Anterior cingulate cortex (tissue), 58 donors: Measurements from ENCODE around the gene ASAP2.

ENCODE experiments used
- DNase-seq, 58 donors: peaks; one replicate each; lab custom pipeline; 2025; lab: John Stamatoyannopoulos, UW

ASAP2 gene

DNA sequence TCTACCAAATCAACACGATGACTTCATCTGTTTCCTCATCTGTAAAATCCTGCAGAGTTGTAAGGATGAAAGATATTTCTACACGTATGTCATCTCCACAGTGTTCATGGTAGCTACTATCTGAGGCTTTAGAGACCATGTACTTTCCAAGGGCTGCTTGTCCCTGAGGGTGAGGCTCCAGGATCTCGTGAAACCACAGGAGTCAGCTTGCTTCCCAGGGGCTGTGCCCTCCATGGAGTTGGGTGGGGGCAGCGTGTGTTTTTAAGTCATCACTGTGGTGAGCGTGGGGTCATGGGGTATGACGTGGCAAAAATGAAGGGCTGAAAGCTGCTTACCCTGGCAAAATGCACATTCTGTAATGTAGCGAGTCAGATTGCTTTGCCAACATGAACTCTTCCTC lies 81.6 kb downstream of the ASAP2 start:
- no peak for DNase-seq

GRCh38 chr2:9288681-9289338 lies 82.2 kb downstream of the ASAP2 start:
- no peak for DNase-seq

- no peak for DNase-seq
Measured at GRCh38 chr2:9291331-9291730, 84.7 kb downstream of the ASAP2 start.

DNA sequence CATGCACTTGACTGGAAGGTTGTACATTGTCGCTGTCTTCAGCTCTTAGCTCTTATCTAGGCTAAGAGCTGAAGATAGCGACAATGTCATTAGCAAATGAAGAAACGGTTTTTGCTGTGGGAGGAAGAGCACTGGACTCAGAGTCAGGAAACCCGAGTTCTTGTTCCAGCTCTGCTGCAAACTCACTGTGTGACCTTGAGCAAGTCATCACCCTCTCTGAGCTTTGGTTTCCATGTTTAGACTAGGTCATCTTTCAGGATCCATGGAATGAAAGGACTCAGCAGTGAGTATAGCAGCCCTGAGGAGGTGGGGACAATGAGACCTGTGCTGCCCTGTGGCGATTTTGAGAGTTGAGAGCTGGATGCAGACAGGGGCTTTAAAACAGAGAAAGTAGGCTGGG lies 85.3 kb downstream of the ASAP2 start:
- DNase-seq: no peak

DNA sequence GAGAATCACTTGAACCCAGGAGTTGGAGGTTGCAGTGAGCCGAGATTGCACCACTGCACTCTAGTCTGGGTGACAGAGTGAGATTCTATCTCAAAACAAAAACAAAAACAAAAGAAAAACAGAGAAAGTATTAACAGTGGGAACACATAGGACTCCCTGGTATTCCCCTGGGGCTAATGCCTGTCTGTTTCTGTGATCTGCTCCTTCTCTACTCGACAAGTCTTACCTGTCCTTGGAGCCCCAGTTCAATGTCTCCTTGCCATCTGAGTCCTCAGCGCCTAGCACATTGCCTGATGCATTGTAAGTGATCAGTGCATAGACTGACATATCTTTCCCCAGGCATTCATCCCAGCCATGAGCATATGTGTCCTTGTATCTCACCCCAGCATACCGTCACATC lies 85.8 kb downstream of the ASAP2 start:
- DNase-seq: no peak

DNA sequence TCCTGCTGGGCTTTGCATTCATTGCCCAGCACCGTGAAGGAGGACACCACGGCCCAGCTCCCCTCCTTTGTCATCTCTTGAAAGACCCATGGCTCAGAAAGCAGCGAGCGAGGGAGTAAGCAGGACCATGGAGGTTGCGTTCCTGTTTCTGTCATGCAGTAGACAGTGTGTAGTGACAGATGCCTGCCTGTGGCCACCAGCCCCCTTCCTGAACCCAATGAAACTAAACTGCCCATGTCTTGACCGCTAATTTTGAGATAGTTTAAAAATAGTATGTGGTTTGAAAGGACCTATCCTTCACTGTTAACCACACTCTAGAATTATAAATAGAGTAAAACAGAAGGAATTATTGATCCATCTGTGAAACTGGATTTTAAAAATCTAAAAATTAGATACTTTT lies 88.2 kb downstream of the ASAP2 start:
- no peak for DNase-seq

DNA sequence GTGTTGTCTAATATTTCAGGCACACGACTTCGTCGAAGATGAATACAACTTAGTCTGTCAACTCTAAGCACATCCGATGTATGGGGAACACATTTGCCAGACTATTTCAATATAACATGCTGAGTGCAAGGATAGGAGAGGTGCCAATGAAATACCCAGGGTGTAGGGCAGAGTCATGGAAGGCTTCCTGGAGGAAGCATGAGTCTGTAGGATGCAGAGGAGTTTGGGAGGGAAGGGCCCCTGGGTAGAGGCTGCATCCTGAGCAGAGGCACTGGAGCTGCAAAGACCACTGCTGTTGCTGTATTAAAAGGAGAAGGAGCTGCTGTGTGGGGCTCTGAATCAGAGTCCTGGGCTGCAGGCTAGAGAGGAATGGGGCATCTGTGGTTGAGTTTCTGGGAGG lies 89.9 kb downstream of the ASAP2 start:
- DNase-seq: no peak

- DNase-seq: peak in 3 of 58 donors; percentile 16 to 33 (median 31)
Measured at GRCh38 chr2:9297156-9297555, 90.5 kb downstream of the ASAP2 start.

DNA sequence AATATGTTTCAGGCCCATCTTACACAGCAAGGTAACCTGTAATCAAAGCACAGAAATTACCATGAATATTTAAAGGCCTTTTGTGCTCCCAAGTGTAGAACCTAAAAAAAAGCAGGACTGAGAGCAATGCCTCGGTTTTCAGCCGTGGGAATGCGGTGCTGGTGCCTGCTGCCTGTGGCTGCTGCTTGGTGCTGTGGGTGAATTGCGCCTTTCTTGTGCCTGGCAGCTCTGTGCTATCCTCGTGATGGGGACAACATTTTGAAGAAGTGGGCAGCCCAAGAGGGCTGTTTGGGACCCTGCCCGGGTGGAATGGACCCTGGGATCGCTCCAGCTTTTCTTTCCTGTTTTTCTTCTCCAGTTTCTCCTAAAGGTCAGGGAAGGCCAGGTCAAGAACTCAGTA lies 91.2 kb downstream of the ASAP2 start:
- DNase-seq: peak in 47 of 58 donors; percentile 10 to 83 (median 44)

- DNase-seq: no peak
Measured at GRCh38 chr2:9298583-9298982, 92.0 kb downstream of the ASAP2 start.

GRCh38 chr2:9299161-9300100 lies 92.8 kb downstream of the ASAP2 start:
- DNase-seq: no peak

DNA sequence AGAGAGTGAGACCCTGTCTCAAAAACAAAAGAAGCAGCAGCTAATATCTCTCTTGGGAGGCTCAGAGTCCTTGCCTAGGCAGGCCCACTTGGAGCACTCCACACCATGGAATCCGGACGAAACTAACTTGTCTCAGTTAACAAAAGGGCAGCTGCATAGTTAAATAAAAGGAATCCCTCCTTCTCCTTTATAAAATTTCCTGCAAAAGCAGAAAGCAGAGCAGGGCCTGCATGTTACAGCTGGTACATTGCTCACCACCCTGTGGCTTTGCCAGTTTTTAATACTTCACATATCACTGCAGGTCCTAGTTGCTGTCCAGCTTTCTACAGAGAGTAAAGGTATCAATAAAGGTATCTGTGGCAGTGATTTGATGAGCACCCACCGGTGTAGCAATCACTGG lies 93.6 kb downstream of the ASAP2 start:
- DNase-seq: no peak

DNA sequence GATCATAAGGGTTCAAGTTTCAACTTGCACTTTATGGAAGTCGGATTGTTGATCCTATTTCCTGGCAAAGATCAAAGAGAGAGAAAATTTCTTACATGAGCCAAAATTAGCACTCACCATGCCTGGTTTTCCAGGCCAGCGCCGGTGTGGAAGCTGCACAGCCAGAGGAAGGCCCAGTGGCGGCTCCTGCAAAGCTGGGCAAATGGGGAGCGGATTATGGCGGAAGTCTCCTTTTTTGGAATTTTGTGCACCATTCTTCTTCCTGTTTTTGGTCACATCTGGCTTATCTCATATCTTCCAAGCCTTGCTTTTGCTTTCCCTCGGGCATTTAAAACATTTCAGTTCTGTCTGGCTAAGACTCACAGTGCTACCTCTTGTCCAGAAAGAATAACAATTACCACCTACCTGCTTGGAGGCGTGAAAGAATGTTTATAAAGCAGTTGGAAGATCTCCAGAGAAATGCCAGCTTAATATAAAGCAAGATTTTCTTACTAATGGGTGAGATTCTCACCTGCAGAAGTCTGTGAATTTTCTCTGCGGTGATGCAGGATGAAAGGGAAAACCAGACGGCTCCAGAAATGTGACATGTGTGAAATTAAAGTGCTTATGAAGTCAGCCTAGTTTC lies 94.3 kb downstream of the ASAP2 start:
- DNase-seq: no peak

- DNase-seq: no peak
Measured at GRCh38 chr2:9302755-9303154, 96.1 kb downstream of the ASAP2 start.

DNA sequence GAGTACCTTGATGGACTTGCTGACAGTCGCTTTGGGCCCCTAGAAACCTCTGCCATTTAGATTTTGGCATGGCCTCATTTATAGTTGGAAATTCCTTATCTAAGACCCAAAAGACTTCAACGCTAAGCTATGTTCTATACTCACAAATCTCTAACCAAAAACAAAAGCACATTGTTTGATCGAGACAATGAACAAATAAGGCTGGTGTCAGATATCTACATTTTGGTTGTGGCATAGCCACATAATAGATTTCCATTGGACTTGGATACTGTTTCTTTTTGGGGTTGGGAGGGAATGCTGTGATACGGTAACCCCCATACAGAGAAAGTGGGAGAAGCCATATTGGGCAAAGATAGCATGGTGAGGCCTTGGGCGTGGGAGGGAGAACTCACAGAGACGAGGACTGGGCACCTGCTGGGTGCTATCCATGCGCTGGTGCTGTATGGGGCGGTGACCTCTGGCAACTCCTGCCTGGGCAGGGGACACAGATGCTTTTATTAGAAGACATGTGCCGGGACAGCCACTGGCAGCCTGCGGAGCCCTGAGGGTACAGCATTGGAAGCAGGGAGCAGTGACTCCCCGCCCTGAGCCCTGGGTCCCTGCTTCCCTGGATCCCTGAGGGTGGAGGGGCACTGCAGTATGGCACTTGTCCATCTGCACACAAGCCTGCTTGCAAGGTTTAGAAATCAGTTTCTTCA lies 97.1 kb downstream of the ASAP2 start:
- peak in 9 of 58 donors; percentile 17 to 70 (median 33) for DNase-seq

DNA sequence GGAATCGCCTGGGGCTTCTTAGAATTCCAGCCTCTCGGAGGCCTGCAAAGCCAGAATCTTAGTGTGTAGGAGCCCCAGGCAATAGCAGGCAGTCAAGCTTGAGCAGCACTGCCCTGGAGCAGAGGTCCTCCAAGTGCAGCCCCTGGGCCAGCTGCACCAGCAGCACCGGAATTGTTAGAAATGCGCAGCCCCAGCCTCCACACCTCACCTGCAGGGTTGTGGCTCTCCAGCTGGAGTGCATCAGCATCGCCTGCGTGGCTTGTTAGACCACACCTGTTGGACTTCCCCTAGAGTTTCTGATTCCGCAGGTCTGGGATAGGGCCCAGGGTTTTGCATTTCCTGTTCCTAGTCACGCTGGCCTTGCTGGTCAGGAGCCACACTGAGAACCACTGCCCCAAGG lies 100.3 kb downstream of the ASAP2 start:
- no peak for DNase-seq

DNA sequence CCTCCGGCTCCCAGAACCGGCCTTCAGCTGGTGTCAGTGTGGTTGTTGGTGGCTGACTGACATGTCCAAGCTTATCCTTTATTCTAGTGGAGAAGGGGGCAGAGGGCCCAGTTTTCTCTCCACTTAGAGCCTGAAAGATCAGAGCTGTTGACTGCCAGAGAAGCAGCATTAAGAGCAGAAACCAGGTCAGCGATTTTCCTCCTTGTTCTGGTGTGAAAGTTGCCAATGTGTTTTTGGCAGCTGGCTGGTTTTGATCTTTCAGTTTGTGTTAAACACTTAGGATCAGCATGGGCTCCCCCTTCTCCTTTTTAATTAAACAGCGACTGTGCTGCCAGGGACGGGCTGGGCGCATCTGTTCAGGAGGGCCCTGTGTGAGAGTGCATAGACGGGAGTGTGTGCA lies 100.9 kb downstream of the ASAP2 start:
- DNase-seq: peak in 35 of 58 donors; percentile 9 to 84 (median 43)

GRCh38 chr2:9308186-9308955 lies 101.8 kb downstream of the ASAP2 start:
- DNase-seq: no peak

- DNase-seq: no peak
Measured at GRCh38 chr2:9309147-9309546, 102.5 kb downstream of the ASAP2 start.

- DNase-seq: peak in 1 of 58 donors; percentile 38
Measured at GRCh38 chr2:9310377-9310776, 103.8 kb downstream of the ASAP2 start.
